K562 (cell line): ENCODE measurements around the gene ALG11. TPM values are rescaled to one million over a fixed set of nuclear protein-coding genes. Genes with fewer than 3 reads are reported as not detected.

Experiments used
- BACH1 ChIP-seq: fragments of 200-800 bp; sonication (Bioruptor generic); IDR thresholded peaks from 2 replicates; pipeline ENCODE4 v1.6.1; 2016; ENCODE audit warnings: missing genetic modification characterization, missing compliant biosample characterization
- CAMTA2 ChIP-seq: fragments of 250-450 bp; sonication (Bioruptor Pico); conservative IDR thresholded peaks from 2 replicates; pipeline ENCODE4 v1.5.1; 2022
- CEBPB ChIP-seq: fragments of 450-650 bp; IDR thresholded peaks from 2 replicates; pipeline ENCODE4 v1.6.1; 2016; ENCODE audit warnings: missing genetic modification characterization, missing compliant biosample characterization
- CREM ChIP-seq: IDR thresholded peaks from 2 replicates; pipeline ENCODE4 v1.6.1; 2014; ENCODE audit warnings: antibody characterized with exemption, low read depth
- FOXM1 ChIP-seq, 2 experiments: fragments of 450-650 bp in 1 of 2; sonication (generic) in 1 of 2; formaldehyde crosslinking in 1 of 2; IDR thresholded peaks; 2 replicates each; pipeline versions ENCODE4 v1.6.1 to v1.9.0; 2017 to 2022; ENCODE audit warnings: low read depth in 2 of 2, mild to moderate bottlenecking in 2 of 2, missing genetic modification reagents in 1 of 2, moderate library complexity in 1 of 2
- MBD2 ChIP-seq: sonication (generic); IDR thresholded peaks from 2 replicates; pipeline ENCODE4 v1.6.1; 2016; ENCODE audit warnings: low read depth, borderline replicate concordance
- NCOA2 ChIP-seq, 2 experiments: fragments of 450-650 bp; IDR thresholded peaks; 2 replicates each; pipeline ENCODE4 v1.6.1; 2018; ENCODE audit warnings: mild to moderate bottlenecking in 2 of 2, moderate library complexity in 1 of 2; ENCODE audit not compliant: partially characterized antibody in 2 of 2
- NUFIP1 ChIP-seq: fragments of 450-650 bp; IDR thresholded peaks from 2 replicates; pipeline ENCODE4 v1.6.1; 2018; ENCODE audit not compliant: partially characterized antibody
- PRPF4 ChIP-seq: fragments of 200-400 bp; formaldehyde crosslinking; IDR thresholded peaks from one replicate; pipeline ENCODE4 v1.6.1; 2017; ENCODE audit warnings: low read length, low read depth, mild to moderate bottlenecking; ENCODE audit not compliant: insufficient read depth, poor library complexity, severe bottlenecking
- SP1 ChIP-seq: sonication (generic); formaldehyde crosslinking; IDR thresholded peaks from 2 replicates; pipeline ENCODE4 v1.8.1; 2022; ENCODE audit warnings: mild to moderate bottlenecking, missing genetic modification reagents
- ZC3H8 ChIP-seq: fragments of 450-650 bp; IDR thresholded peaks from 2 replicates; pipeline ENCODE4 v1.6.1; 2017
- ZFP36 ChIP-seq: fragments of 150-350 bp; IDR thresholded peaks from 2 replicates; pipeline ENCODE4 v1.6.1; 2018; ENCODE audit warnings: low read length, low read depth; ENCODE audit not compliant: partially characterized antibody
- ZNF197 ChIP-seq: fragments of 200-800 bp; sonication (Bioruptor generic); IDR thresholded peaks from 2 replicates; pipeline ENCODE4 v1.6.1; 2016; ENCODE audit warnings: low read depth, missing genetic modification characterization, missing compliant biosample characterization
- ZNF347 ChIP-seq: fragments of 450-650 bp; formaldehyde crosslinking; IDR thresholded peaks from 2 replicates; pipeline ENCODE4 v1.4.0; 2020; ENCODE audit warnings: low read depth, mild to moderate bottlenecking, moderate library complexity
- ZNF644 ChIP-seq: fragments of 200-800 bp; sonication (Bioruptor generic); IDR thresholded peaks from 2 replicates; pipeline ENCODE4 v1.6.1; 2016; ENCODE audit warnings: low read depth, missing genetic modification characterization, missing compliant biosample characterization
- ZNF668 ChIP-seq: fragments of 250-450 bp; sonication (Bioruptor Pico); IDR thresholded peaks from 2 replicates; pipeline ENCODE4 v1.8.0; 2022; ENCODE audit warnings: mild to moderate bottlenecking, inconsistent platforms
- ZNF764 ChIP-seq: fragments of 250-450 bp; sonication (Bioruptor Pico); IDR thresholded peaks from 2 replicates; pipeline ENCODE4 v1.4.0; 2020; ENCODE audit warnings: low read depth, mild to moderate bottlenecking, moderate library complexity
- polyA plus RNA-seq, 8 experiments: library from polyadenylated mRNA; depleted of rRNA in 4 of 8; stranded (reverse) in 5 of 8; unstranded in 3 of 8; fragments of >200 nt; fragmentation: Nextera tagmentation in 2 of 8; fragmentation: Illumina TruSeq in 1 of 8; extraction: Ambion mirVana in 2 of 8; extraction: Trizol in 1 of 8; gene quantifications; 2 replicates each; pipeline versions ENCODE4 v1.2.1 to v1.2.3, GENCODE V29; 2011 to 2014; ENCODE audit warnings: inconsistent platforms in 1 of 8, missing spikeins in 1 of 8
- total RNA-seq, 7 experiments: library from RNA; depleted of rRNA in 6 of 7; stranded (reverse); fragments of >200 nt in 6 of 7; fragmentation: Illumina TruSeq in 2 of 7; extraction: Trizol in 2 of 7; gene quantifications; 2 replicates each; pipeline versions ENCODE4 v1.2.1 to v1.2.3, GENCODE V29; 2011 to 2021; ENCODE audit warnings: low replicate concordance in 1 of 7
- TF ChIP-seq, protein P1 (sequence below): fragments of 450-650 bp; IDR thresholded peaks from one replicate; pipeline ENCODE4 v1.6.1; 2018; ENCODE audit warnings: mild to moderate bottlenecking, moderate library complexity; ENCODE audit not compliant: partially characterized antibody
- TF ChIP-seq, protein P2 (sequence below): fragments of 450-650 bp; conservative IDR thresholded peaks from 2 replicates; pipeline ENCODE4 v1.6.1; 2016; ENCODE audit warnings: missing genetic modification characterization, low read depth, mild to moderate bottlenecking, control low read depth, missing compliant biosample characterization
- TF ChIP-seq, protein P3 (sequence below): fragments of 250-450 bp; sonication (Bioruptor Pico); IDR thresholded peaks from 2 replicates; pipeline ENCODE4 v1.8.0; 2022; ENCODE audit warnings: inconsistent platforms
- TF ChIP-seq, protein P4 (sequence below): sonication (generic); IDR thresholded peaks from 2 replicates; pipeline ENCODE4 v1.6.1; 2016

ALG11 gene
- total and polyA plus RNA-seq, 9 of the 15 experiments (the other 6 are each of a cell fraction or from before 2014, with no cell fraction given): 7.3 to 19.2 (median 16.3) TPM

DNA sequence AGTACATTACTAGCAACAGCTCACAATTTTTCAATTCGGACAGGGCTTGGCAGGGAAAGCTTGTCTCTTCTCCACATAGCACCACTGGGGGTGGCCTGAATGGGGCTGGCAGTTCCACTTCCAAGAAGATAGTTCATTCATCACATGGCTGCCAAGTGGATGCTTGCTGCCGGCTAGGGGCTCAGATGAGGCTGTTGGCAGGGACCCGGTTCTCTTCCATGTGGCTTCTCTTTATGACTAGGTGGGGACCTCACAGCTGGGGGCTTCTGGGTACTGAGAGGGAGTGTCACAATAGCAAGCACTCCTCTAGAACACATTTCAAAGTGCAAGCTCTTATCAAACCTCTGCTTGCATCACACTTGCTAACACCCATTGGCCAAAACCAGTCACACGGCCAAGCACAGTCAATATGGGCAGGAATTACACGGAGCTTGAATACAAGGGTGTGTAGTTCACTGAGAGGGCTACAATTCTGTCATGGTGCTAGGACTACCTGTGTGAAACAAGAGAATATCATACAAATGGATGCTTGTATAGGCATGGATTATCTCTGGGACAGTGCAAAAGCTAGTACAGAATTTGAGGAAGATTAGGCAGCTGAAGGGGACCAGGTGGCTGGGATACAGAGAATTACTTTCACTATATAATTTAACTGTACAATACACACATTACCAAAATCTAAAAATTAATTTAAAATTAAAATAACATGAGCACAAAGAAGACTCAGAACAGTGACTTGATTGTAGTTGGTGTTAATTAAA is 33.2 kb upstream of the ALG11 start (continued):
- TF ChIP-seq ZNF347 (CRISPR knock-in tag) (no peak), CAMTA2 (CRISPR knock-in tag) (no peak), BACH1 (tag) (no peak), ZNF197 (CRISPR knock-in tag) (no peak), MBD2 (no peak), CREM (peak; percentile 43; the same call in 1 of the 2 replicates), PRPF4 (no peak), ZNF668 (no peak), ZFP36 (no peak), NUFIP1 (no peak), ZC3H8 (no peak), ZNF644 (no peak), SP1 (CRISPR knock-in tag) (no peak), CEBPB (tag) (peak; percentile 98), ZNF764 (CRISPR knock-in tag) (no peak), FOXM1 (IDR thresholded peaks at IDR 0.05; ENCODE audit: low read depth) (no peak), FOXM1 (CRISPR knock-in tag; IDR thresholded peaks at IDR 0.05; ENCODE audit: low read depth) (no peak), NCOA2 (IDR thresholded peaks at IDR 0.05; ENCODE audit: partially characterized antibody in 2 of 2) (no peak)
- TF ChIP-seq, protein P1, sequence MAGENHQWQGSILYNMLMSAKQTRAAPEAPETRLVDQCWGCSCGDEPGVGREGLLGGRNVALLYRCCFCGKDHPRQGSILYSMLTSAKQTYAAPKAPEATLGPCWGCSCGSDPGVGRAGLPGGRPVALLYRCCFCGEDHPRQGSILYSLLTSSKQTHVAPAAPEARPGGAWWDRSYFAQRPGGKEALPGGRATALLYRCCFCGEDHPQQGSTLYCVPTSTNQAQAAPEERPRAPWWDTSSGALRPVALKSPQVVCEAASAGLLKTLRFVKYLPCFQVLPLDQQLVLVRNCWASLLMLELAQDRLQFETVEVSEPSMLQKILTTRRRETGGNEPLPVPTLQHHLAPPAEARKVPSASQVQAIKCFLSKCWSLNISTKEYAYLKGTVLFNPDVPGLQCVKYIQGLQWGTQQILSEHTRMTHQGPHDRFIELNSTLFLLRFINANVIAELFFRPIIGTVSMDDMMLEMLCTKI: no peak
- TF ChIP-seq, protein P2, sequence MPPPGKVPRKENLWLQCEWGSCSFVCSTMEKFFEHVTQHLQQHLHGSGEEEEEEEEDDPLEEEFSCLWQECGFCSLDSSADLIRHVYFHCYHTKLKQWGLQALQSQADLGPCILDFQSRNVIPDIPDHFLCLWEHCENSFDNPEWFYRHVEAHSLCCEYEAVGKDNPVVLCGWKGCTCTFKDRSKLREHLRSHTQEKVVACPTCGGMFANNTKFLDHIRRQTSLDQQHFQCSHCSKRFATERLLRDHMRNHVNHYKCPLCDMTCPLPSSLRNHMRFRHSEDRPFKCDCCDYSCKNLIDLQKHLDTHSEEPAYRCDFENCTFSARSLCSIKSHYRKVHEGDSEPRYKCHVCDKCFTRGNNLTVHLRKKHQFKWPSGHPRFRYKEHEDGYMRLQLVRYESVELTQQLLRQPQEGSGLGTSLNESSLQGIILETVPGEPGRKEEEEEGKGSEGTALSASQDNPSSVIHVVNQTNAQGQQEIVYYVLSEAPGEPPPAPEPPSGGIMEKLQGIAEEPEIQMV (tag): no peak
- TF ChIP-seq, protein P3, sequence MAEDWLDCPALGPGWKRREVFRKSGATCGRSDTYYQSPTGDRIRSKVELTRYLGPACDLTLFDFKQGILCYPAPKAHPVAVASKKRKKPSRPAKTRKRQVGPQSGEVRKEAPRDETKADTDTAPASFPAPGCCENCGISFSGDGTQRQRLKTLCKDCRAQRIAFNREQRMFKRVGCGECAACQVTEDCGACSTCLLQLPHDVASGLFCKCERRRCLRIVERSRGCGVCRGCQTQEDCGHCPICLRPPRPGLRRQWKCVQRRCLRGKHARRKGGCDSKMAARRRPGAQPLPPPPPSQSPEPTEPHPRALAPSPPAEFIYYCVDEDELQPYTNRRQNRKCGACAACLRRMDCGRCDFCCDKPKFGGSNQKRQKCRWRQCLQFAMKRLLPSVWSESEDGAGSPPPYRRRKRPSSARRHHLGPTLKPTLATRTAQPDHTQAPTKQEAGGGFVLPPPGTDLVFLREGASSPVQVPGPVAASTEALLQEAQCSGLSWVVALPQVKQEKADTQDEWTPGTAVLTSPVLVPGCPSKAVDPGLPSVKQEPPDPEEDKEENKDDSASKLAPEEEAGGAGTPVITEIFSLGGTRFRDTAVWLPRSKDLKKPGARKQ: no peak
- TF ChIP-seq, protein P4, sequence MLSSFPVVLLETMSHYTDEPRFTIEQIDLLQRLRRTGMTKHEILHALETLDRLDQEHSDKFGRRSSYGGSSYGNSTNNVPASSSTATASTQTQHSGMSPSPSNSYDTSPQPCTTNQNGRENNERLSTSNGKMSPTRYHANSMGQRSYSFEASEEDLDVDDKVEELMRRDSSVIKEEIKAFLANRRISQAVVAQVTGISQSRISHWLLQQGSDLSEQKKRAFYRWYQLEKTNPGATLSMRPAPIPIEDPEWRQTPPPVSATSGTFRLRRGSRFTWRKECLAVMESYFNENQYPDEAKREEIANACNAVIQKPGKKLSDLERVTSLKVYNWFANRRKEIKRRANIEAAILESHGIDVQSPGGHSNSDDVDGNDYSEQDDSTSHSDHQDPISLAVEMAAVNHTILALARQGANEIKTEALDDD: no peak
